ENCODE measurements around the gene CHST8. TPM values are rescaled to one million over a fixed set of nuclear protein-coding genes. Genes with fewer than 3 reads are reported as not detected.
A peak's percentile ranks its signal among the peaks of the same experiment; 100 is the strongest.

CHST8 gene
- total and polyA plus RNA-seq, 7 experiments from 2014 or later, result not detected

DNA sequence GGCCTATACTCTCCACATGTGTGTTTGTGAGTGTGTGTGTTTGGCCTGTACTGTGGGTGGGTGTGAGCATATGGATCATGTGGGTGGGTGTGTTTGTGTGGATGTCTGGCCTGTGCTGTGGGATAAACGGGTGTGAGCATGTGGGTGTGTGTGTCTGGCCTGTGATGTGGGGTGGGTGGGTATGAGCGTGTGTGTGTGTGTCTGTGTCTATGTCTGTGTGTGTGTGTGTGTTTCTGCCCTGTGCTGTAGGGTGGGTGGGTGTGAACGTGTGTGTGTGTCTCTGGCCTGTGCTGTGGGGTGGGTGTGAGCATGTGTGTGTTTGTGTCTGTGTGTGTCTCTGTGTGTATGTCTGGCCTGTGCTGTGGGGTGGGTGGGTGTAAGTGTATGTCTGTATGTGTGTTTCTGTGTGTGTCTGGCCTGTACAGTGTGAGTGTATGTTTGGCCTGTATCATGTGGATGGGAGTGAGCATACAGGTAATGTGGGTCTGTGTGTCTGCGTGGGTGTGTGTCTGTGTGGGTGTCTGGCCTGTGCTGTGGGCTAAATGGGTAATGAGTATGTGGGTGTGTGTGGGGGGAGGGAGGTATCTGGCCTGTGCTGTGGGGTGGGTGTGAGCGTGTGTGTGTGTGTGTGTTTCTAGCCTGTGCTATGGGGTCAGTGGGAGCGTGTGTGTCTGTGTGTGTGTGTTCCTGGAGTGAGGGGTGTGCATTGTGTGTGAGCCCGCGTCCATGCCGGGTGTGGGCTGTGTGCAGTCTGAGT, 154.2 kb downstream of the CHST8 start:
- Histone ChIP-seq H3K4me3 (ENCODE audit: low read length) (no peak overlapping the region), H3K27ac (ENCODE audit: low read depth, low read length) (no peak overlapping the region), H3K36me3 (ENCODE audit: control insufficient read depth in 2 of 3, insufficient read depth in 3 of 3, low read length in 3 of 3) (no peaks in the 10 kb centered on the region), H3K4me1 (ENCODE audit: control insufficient read depth in 2 of 2, insufficient read depth in 2 of 2, low read length in 2 of 2) (peaks cover 0 to 3% of the 10 kb centered on the region in 2 donors), H3K27me3 (ENCODE audit: control insufficient read depth in 2 of 2, insufficient read depth in 2 of 2, low read length in 2 of 2) (no peaks in the 10 kb centered on the region), H3K9me3 (ENCODE audit: control insufficient read depth in 2 of 3, low read length in 3 of 3) (no peaks in the 10 kb centered on the region)
- Mint-ChIP-seq H3K4me3 (no peak overlapping the region), H3K27ac (no peak overlapping the region), H3K27me3 (peaks cover 14 to 33% (median 23%) of the 10 kb centered on the region in 5 donors), H3K4me1 (peaks cover 5 to 13% (median 8%) of the 10 kb centered on the region in 7 donors), H3K9me3 (no peaks in the 10 kb centered on the region), H3K36me3 (no peaks in the 10 kb centered on the region)
- no peak for DNase-seq
- no peak for ATAC-seq
- POLR2A ChIA-PET, result no interaction called here
- CTCF ChIA-PET, result interaction anchor here (0.5 kb wide), 1 partner anchor 368 kb away, joined by 3 read pairs; no protein-coding TSS in a partner anchor
- intact Hi-C loops (cut with micrococcal nuclease), result no loop called here

DNA sequence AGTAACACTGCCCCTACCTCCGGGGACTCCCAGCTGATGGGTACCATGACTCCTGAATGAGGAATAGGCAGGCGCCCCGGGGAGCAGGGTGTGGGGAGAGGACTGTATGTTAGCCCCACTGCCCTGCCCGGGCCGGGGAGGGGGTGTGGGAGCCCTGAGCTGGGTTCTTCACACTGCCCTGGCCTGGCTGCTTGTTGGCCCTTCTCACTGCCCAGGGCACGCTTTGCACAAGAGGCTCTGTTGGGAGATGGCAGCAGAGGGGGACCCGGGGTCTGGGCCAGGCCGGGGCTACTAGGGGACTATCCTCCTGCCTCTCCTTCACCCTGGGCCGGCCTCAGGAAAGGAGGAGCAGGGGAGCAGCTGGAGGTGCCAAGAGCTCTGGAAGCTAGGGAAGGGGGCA, 155.6 kb downstream of the CHST8 start:
- no peak for ATAC-seq
- Histone ChIP-seq H3K4me3 (ENCODE audit: low read length) (no peak overlapping the region), H3K27me3 (ENCODE audit: control insufficient read depth in 2 of 2, insufficient read depth in 2 of 2, low read length in 2 of 2) (no peaks in the 10 kb centered on the region), H3K27ac (ENCODE audit: low read depth, low read length) (no peak overlapping the region), H3K9me3 (ENCODE audit: control insufficient read depth in 2 of 3, low read length in 3 of 3) (no peaks in the 10 kb centered on the region), H3K4me1 (ENCODE audit: control insufficient read depth in 2 of 2, insufficient read depth in 2 of 2, low read length in 2 of 2) (peaks cover 0 to 3% of the 10 kb centered on the region in 2 donors), H3K36me3 (ENCODE audit: control insufficient read depth in 2 of 3, insufficient read depth in 3 of 3, low read length in 3 of 3) (no peaks in the 10 kb centered on the region)
- Mint-ChIP-seq H3K9me3 (no peaks in the 10 kb centered on the region), H3K27me3 (peaks cover 14 to 35% (median 27%) of the 10 kb centered on the region in 5 donors), H3K27ac (peak overlapping the region in 1 of 9 donors; percentile 43), H3K36me3 (no peaks in the 10 kb centered on the region), H3K4me3 (no peak overlapping the region), H3K4me1 (peaks cover 5 to 13% (median 9%) of the 10 kb centered on the region in 7 donors)
- DNase-seq, result no peak
- intact Hi-C loops (cut with micrococcal nuclease), result no loop called here
- ChIA-PET POLR2A (interaction anchor here (0.6 kb wide), 1 partner anchor 394 kb away, joined by 3 read pairs; no protein-coding TSS in a partner anchor), CTCF (interaction anchor here (0.6 to 2.1 kb wide), 11 partner anchors 9 to 377 kb away, joined by 3 to 12 read pairs (median 3); no protein-coding TSS in a partner anchor)

DNA sequence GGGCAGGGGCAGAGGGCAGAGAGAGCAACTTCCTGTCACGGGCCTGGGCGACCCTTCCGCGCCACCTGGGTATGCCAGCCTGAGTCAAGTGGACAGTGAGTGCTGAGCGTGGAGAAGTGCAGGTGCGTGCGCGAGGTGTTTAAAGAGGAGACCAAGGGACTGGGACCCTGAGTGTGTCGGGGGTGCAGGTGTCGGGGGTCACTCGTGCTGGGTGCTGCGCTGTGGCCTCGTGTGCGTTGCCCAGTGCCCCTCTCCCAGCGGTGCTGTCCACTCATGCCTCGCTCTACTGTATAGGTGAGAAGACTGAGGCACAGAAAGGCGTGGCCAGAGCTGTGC, 156.0 kb downstream of the CHST8 start:
- intact Hi-C loops (cut with micrococcal nuclease), result loop anchor here (1.0 to 2.0 kb wide), 5 partner anchors 220 to 367 kb away; no protein-coding TSS in a partner anchor
- no peaks in the 10 kb centered on the region for H3K9me3 Mint-ChIP-seq
- no peaks in the 10 kb centered on the region for H3K36me3 Mint-ChIP-seq
- no peak for DNase-seq
- no peak overlapping the region for H3K27ac Mint-ChIP-seq
- H3K27me3 ChIP-seq (ENCODE audit: control insufficient read depth in 2 of 2, insufficient read depth in 2 of 2, low read length in 2 of 2), result no peaks in the 10 kb centered on the region
- ATAC-seq, result no peak
- no peaks in the 10 kb centered on the region for H3K36me3 ChIP-seq (ENCODE audit: control insufficient read depth in 2 of 3, insufficient read depth in 3 of 3, low read length in 3 of 3)
- peaks cover 14 to 37% (median 27%) of the 10 kb centered on the region in 5 donors for H3K27me3 Mint-ChIP-seq
- peaks cover 0 to 3% of the 10 kb centered on the region in 2 donors for H3K4me1 ChIP-seq (ENCODE audit: control insufficient read depth in 2 of 2, insufficient read depth in 2 of 2, low read length in 2 of 2)
- H3K4me3 Mint-ChIP-seq, result peak overlapping the region in 1 of 10 donors; percentile 21
- H3K9me3 ChIP-seq (ENCODE audit: control insufficient read depth in 2 of 3, low read length in 3 of 3), result no peaks in the 10 kb centered on the region
- peaks cover 5 to 13% (median 10%) of the 10 kb centered on the region in 7 donors for H3K4me1 Mint-ChIP-seq
- H3K4me3 ChIP-seq (ENCODE audit: low read length), result no peak overlapping the region
- no peak overlapping the region for H3K27ac ChIP-seq (ENCODE audit: low read depth, low read length)
- CTCF ChIA-PET, result interaction anchor here (0.5 to 2.1 kb wide), 12 partner anchors 9 to 544 kb away, joined by 3 to 12 read pairs (median 3); no protein-coding TSS in a partner anchor
- POLR2A ChIA-PET, result interaction anchor here (0.6 kb wide), 1 partner anchor 394 kb away, joined by 3 read pairs; no protein-coding TSS in a partner anchor

DNA sequence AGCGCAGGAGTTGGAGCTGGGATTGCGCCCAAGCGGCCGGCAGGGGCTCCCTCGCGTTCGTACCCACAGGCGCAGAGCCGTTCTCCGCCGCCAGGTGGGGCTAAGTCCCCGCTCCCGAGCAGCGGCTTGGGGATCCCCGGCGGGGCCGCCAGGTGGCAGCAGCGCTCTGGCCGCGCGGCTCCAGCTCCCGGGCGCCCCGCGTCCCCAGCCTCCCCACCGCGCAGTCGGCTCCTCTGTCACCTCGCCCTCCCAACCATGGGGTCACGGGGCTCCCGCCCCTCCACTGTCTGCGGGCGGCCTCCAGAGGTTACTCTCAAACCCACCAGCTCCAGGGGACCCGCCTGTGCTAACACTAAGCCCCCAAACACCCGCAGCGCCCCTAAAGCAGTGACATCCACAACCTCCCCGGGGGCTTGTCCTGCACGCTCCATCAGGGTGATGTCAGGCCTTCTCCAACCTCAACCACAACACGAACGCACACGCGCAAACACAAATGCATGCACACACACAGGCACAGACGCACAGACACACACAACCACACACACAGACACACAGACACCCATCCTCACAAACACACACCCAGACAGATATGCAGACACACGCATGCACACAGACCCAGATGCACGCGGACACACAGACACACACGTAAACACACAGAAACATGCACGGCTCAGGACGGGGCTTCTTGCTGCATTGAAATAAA, 156.5 kb downstream of the CHST8 start:
- Histone ChIP-seq H3K27ac (ENCODE audit: low read depth, low read length) (no peak overlapping the region), H3K4me1 (ENCODE audit: control insufficient read depth in 2 of 2, insufficient read depth in 2 of 2, low read length in 2 of 2) (peaks cover 0 to 3% of the 10 kb centered on the region in 2 donors), H3K9me3 (ENCODE audit: control insufficient read depth in 2 of 3, low read length in 3 of 3) (no peaks in the 10 kb centered on the region), H3K27me3 (ENCODE audit: control insufficient read depth in 2 of 2, insufficient read depth in 2 of 2, low read length in 2 of 2) (no peaks in the 10 kb centered on the region), H3K4me3 (ENCODE audit: low read length) (peak overlapping the region; percentile 40), H3K36me3 (ENCODE audit: control insufficient read depth in 2 of 3, insufficient read depth in 3 of 3, low read length in 3 of 3) (no peaks in the 10 kb centered on the region)
- ATAC-seq (peak; percentile 96), DNase-seq (peak; percentile 60 to 94 (median 84))
- ChIA-PET CTCF (interaction anchor here (0.5 to 2.1 kb wide), 12 partner anchors 8 to 544 kb away, joined by 3 to 12 read pairs (median 3); no protein-coding TSS in a partner anchor), POLR2A (interaction anchor here (0.6 kb wide), 1 partner anchor 394 kb away, joined by 3 read pairs; no protein-coding TSS in a partner anchor)
- peaks cover 5 to 13% (median 10%) of the 10 kb centered on the region in 7 donors for H3K4me1 Mint-ChIP-seq
- H3K9me3 Mint-ChIP-seq, result no peaks in the 10 kb centered on the region
- H3K4me3 Mint-ChIP-seq, result peak overlapping the region in 8 of 10 donors; percentile 1 to 71 (median 55)
- intact Hi-C loops (cut with micrococcal nuclease), result loop anchor here (1.0 to 2.0 kb wide), 5 partner anchors 219 to 367 kb away; no protein-coding TSS in a partner anchor
- no peaks in the 10 kb centered on the region for H3K36me3 Mint-ChIP-seq
- peak overlapping the region in 1 of 9 donors; percentile 22 for H3K27ac Mint-ChIP-seq
- H3K27me3 Mint-ChIP-seq, result peaks cover 14 to 37% (median 27%) of the 10 kb centered on the region in 5 donors

GRCh38 chr19:33779849-33780248, 158.1 kb downstream of the CHST8 start:
- intact Hi-C loops (cut with micrococcal nuclease), result loop anchor here (2.0 kb wide), 3 partner anchors 219 to 365 kb away; no protein-coding TSS in a partner anchor
- Mint-ChIP-seq H3K36me3 (no peaks in the 10 kb centered on the region), H3K4me3 (no peak overlapping the region), H3K4me1 (peaks cover 5 to 13% (median 10%) of the 10 kb centered on the region in 7 donors), H3K27me3 (peaks cover 14 to 37% (median 27%) of the 10 kb centered on the region in 5 donors), H3K27ac (peak overlapping the region in 1 of 9 donors; percentile 36), H3K9me3 (no peaks in the 10 kb centered on the region)
- DNase-seq, result no peak
- H3K4me3 ChIP-seq (ENCODE audit: low read length), result no peak overlapping the region
- ChIA-PET CTCF (interaction anchor here (0.6 kb wide), 1 partner anchor 860 kb away, joined by 6 read pairs; no protein-coding TSS in a partner anchor), POLR2A (no interaction called here)
- peaks cover 0 to 3% of the 10 kb centered on the region in 2 donors for H3K4me1 ChIP-seq (ENCODE audit: control insufficient read depth in 2 of 2, insufficient read depth in 2 of 2, low read length in 2 of 2)
- H3K27me3 ChIP-seq (ENCODE audit: control insufficient read depth in 2 of 2, insufficient read depth in 2 of 2, low read length in 2 of 2), result no peaks in the 10 kb centered on the region
- no peak for ATAC-seq
- no peak overlapping the region for H3K27ac ChIP-seq (ENCODE audit: low read depth, low read length)
- no peaks in the 10 kb centered on the region for H3K36me3 ChIP-seq (ENCODE audit: control insufficient read depth in 2 of 3, insufficient read depth in 3 of 3, low read length in 3 of 3)
- H3K9me3 ChIP-seq (ENCODE audit: control insufficient read depth in 2 of 3, low read length in 3 of 3), result no peaks in the 10 kb centered on the region

- Histone ChIP-seq H3K27me3 (ENCODE audit: control insufficient read depth in 2 of 2, insufficient read depth in 2 of 2, low read length in 2 of 2) (no peaks in the 10 kb centered on the region), H3K4me1 (ENCODE audit: control insufficient read depth in 2 of 2, insufficient read depth in 2 of 2, low read length in 2 of 2) (peaks cover 0 to 3% of the 10 kb centered on the region in 2 donors), H3K27ac (ENCODE audit: low read depth, low read length) (no peak overlapping the region), H3K9me3 (ENCODE audit: control insufficient read depth in 2 of 3, low read length in 3 of 3) (no peaks in the 10 kb centered on the region), H3K36me3 (ENCODE audit: control insufficient read depth in 2 of 3, insufficient read depth in 3 of 3, low read length in 3 of 3) (no peaks in the 10 kb centered on the region), H3K4me3 (ENCODE audit: low read length) (no peak overlapping the region)
- POLR2A ChIA-PET, result no interaction called here
- intact Hi-C loops (cut with micrococcal nuclease), result no loop called here
- CTCF ChIA-PET, result no interaction called here
- DNase-seq (no peak), ATAC-seq (no peak)
- Mint-ChIP-seq H3K27me3 (peaks cover 14 to 37% (median 27%) of the 10 kb centered on the region in 5 donors), H3K27ac (no peak overlapping the region), H3K4me3 (no peak overlapping the region), H3K9me3 (no peaks in the 10 kb centered on the region), H3K4me1 (peaks cover 5 to 13% (median 10%) of the 10 kb centered on the region in 7 donors), H3K36me3 (no peaks in the 10 kb centered on the region)
Observed at GRCh38 chr19:33780251-33780650, 158.5 kb downstream of the CHST8 start.

All from naive thymus-derived CD4-positive, alpha-beta T cell (primary cell).